HG02798 (cell line): Measurements from ENCODE around the gene PPM1M.

Experiments
- ATAC-seq: cut with Tn5 transposase; IDR thresholded peaks from one replicate; pipeline ENCODE4 v1.9.1; 2021; ENCODE audit warnings: mild to moderate bottlenecking; ENCODE audit not compliant: unreplicated experiment, poor library complexity

PPM1M gene

DNA sequence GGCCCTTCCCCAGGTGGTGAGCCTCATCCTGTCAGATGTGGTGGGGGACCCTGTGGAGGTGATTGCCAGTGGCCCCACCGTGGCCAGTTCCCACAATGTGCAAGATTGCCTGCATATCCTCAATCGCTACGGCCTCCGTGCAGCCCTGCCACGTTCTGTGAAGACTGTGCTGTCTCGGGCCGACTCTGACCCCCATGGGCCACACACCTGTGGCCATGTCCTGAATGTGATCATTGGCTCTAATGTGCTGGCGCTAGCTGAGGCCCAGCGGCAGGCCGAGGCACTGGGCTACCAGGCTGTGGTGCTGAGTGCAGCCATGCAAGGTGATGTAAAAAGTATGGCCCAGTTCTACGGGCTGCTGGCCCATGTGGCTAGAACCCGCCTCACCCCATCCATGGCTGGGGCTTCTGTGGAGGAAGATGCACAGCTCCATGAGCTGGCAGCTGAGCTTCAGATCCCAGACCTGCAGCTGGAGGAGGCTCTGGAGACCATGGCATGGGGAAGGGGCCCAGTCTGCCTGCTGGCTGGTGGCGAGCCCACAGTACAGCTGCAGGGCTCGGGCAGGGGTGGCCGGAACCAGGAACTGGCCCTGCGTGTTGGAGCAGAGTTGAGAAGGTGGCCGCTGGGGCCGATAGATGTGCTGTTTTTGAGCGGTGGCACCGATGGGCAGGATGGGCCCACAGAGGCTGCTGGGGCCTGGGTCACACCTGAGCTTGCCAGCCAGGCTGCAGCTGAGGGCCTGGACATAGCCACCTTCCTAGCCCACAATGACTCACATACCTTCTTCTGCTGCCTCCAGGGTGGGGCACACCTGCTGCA lies 46.9 kb downstream of the PPM1M start:
- no peak for ATAC-seq

DNA sequence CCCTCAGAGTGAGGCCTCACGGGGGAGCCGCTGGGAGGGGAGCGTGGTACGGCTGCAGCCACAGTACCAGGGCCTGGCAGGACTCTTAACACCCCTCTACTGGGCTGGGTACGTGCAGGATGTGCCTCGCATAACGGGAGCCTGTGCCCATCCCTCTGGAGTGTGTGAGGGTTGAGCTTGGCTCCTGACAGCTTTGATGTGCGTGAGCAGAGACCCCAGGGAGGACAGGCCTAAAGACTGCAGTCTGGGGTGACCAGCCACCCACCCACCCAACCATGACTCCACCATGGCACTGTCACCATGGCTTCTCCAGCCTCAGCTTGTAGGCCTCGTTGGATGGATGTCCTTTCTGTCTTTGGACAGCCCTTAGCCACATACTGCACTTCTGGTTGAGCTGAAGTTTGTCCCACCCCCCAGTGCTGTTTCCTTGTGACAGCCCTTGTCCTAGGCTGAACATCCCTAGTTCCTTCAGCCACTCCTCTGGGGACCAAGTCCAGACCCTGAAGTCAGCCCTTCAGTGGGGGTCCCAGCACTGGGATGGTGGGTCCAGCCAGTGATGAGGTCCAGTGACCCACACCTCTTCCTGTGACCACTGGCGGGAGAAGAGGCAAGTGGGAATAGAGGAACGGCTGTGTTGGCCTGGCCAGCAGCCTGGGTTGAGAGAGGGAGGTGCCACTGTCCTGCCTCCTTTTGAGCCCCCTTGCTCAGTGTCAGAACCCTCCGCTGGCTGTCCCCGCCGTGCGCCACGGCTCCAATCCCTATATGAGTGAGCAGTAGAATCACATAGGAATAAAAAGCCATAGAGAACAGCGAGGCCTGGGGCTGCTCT lies 48.1 kb downstream of the PPM1M start:
- ATAC-seq = no peak

DNA sequence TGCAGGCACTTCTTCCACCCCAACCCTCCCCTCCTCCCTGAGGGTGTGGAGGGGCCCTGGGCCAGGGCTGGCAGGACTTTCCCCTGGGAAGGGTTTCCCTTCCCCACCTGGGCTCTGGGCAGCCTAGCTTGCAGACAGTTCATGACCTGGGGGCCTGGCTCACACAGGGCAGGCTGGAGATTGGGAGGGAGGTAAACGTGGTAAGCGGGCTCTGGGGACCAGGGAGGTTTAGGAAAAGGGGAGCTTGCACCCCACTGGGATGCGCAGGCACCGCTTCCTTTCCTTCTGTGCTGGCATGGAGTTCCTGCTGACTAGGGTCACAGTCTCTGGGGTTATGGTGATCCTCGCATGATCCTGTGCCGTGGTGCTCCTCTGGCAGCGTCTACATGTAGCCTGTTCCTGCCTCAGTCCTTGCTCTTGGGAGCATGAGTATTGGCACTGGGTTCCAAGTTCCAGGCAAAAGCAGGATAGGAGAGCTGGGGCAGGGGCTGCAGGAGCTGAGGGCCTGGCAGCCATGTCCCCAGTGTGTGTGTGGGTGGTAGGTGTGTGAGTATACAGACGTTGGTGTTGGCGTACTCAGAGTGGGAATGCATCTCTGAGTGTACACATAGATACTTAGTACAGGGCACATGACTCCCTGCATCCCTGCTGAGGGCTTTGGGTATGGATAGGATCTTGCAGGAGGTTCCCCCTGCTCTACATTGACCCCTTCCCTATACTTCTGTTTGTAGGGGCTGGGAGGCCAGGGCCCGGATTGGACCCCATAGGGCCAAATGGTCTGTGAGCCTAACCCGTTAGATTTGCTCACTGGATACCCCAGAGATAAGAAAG lies 49.0 kb downstream of the PPM1M start:
- ATAC-seq = no peak

DNA sequence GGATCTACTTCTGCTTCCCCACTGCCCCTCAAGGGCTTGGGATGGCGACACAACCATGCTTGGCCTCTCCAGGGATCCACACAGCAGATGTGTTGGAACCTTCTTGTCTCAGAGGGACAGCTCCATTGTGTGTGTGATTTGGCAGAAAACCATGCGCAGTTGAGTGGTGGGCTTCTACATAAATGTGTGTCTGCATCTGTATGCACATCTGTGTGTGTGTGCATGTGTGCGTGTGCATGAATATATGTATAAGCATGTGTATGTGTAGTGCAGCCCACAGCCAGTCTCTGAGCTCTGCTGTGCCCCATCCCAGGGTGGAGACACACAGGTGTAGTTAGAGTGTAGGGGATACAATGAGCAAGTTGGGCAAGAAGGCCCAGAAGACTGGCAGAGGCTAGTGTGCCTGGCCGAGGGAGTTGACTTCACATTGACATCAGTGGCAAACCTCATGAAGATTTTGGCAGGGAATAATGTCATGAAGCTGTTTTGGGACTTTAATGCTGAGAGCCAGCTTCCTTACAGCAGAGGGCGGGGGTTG lies 50.2 kb downstream of the PPM1M start:
- ATAC-seq = no peak

DNA sequence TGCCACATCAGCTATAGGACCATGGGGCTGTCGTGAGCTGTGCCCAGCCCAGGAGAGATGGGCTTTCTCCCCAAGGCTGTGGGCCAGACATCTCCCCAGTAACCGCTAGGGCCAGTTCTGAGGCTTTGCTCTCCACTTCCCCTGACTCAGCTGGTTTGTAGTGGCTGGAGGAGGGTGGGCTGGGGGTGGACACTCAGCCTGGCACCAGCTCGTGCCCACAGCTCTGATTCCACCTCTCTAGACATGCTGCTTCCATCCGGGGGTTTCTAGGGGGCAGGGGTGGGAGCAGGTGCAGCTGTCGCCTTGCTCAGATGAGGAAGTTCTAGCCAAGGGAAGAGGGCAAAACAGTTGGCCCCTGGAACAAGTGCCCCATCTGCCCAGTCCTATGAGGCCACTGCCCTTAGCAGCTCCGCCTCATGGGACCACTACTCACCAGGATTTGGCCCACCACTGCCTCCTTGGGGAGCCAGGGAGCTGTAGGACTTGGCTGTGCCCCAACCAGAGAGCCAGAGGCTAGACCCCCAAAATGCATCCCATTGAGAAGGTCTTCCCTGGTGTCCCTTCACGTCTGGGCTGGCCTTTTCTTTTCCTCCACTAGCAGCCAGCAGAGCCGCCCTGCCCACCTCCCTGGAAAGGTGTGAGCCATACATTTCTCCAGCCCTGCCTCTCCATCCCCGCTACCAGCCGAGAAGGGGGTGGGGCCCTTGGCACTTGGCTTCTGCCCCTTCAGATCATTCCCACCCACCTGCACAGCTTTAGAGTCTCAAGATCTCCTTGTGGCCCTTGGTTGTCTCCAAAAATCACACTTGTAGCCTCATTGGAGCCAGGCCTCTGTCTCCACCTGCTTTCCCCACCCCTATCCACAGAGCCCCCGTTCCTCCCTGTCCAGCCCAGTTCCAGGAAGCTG lies 51.9 kb downstream of the PPM1M start:
- no peak for ATAC-seq

DNA sequence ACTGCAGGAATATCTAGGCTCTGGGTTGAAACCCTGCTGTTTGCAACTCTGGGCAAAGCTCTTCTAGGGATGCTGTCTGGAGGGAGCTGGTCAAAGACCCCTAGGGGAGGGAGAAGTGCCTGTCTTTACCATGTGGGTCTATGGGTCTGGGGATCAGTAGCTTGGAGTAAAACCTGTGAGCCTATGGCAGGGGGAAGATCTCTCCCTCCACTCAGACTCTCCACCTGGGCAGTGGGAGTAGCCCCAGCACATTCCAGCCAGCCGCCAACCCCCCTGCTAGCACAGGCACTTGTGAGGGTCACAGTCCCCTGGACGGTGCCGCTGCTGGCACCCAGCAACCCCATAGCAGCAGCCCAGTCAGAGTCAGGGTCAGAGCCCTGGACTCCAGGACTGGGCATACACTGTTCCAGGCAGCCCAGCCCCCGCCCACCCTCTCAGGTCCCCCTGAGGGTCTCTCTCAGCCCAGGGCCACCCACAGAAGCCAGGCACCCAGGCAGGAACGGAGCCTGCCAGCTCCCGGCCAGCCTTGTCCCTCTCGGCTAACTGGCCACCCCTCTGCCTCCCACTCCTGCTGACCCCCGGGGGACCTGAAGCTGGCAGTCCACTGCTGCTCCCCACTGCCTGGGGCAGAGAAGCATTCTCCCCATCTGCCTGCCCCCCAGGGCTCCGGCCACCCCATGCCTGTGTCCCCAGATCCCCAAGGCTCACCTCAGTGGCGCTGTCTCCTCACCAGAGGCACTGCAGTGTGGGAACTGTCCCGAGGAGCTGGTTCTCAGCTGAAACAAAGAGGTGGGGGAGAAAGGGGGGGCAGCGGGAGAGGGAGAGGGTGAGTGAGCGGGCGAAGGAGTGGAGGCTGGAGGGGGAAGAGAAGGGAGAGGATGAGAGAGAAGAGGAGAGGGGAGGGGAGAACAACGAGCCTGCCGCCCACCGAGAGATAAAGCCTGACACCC lies 52.9 kb downstream of the PPM1M start:
- ATAC-seq = no peak

- no peak for ATAC-seq
These were observed 53.8 kb downstream of the PPM1M start for GRCh38 chr3:52299247-52299878.
